HepG2 (cell line): ENCODE data around the gene KIAA1755. TPM values are rescaled to one million over a fixed set of nuclear protein-coding genes. Genes with fewer than 3 reads are reported as not detected.

ENCODE experiments used
- BRCA1 ChIP-seq: sonication (generic); formaldehyde crosslinking; IDR thresholded peaks from 2 replicates; pipeline ENCODE4 v1.4.0; 2020; ENCODE audit warnings: missing genetic modification reagents
- CSRNP2 ChIP-seq: sonication (generic); formaldehyde crosslinking; conservative IDR thresholded peaks from 2 replicates; pipeline ENCODE4 v1.8.0; 2022; ENCODE audit warnings: low read depth, missing genetic modification reagents
- EZH2 ChIP-seq: conservative IDR thresholded peaks from 2 replicates; pipeline ENCODE4 v1.6.1; 2012; ENCODE audit warnings: mild to moderate bottlenecking, low read depth, low read length, moderate library complexity
- NAIF1 ChIP-seq: sonication (generic); formaldehyde crosslinking; IDR thresholded peaks from 2 replicates; pipeline ENCODE4 v1.5.0; 2020; ENCODE audit warnings: mild to moderate bottlenecking, missing genetic modification reagents, borderline replicate concordance
- SRSF4 ChIP-seq: fragments of 200-400 bp; formaldehyde crosslinking; IDR thresholded peaks from one replicate; pipeline ENCODE4 v1.6.1; 2018; ENCODE audit warnings: mild to moderate bottlenecking, low read depth, low read length, moderate library complexity; ENCODE audit not compliant: poor library complexity, severe bottlenecking
- TP53 ChIP-seq: sonication (generic); formaldehyde crosslinking; conservative IDR thresholded peaks from 2 replicates; pipeline ENCODE4 v1.4.0; 2020; ENCODE audit warnings: missing genetic modification reagents
- TRAFD1 ChIP-seq: sonication (generic); formaldehyde crosslinking; IDR thresholded peaks from 2 replicates; pipeline ENCODE4 v1.5.1; 2020; ENCODE audit warnings: missing genetic modification reagents, mild to moderate bottlenecking, borderline replicate concordance
- ZBTB40 ChIP-seq, 2 experiments: fragments of 450-650 bp in 1 of 2; sonication (generic) in 1 of 2; formaldehyde crosslinking in 1 of 2; IDR thresholded peaks; 2 replicates each; pipeline versions ENCODE4 v1.6.1 to v1.8.0; 2016 to 2022; ENCODE audit warnings: antibody characterized with exemption in 1 of 2, mild to moderate bottlenecking in 1 of 2, missing genetic modification reagents in 1 of 2
- ZNF543 ChIP-seq: sonication (generic); formaldehyde crosslinking; IDR thresholded peaks from 2 replicates; pipeline ENCODE4 v1.4.0; 2020; ENCODE audit warnings: mild to moderate bottlenecking, missing genetic modification reagents
- ZNF768 ChIP-seq: sonication (generic); formaldehyde crosslinking; IDR thresholded peaks from 2 replicates; pipeline ENCODE4 v1.4.0; 2020; ENCODE audit warnings: missing genetic modification reagents
- polyA plus RNA-seq, 8 experiments: library from polyadenylated mRNA; depleted of rRNA in 3 of 8; stranded (reverse) in 7 of 8; unstranded in 1 of 8; fragments of >200 nt; fragmentation: Illumina TruSeq in 4 of 8; extraction: Trizol in 4 of 8; gene quantifications; 2 replicates each; pipeline versions ENCODE4 v1.2.1 to v1.2.3, GENCODE V29; 2011 to 2016; ENCODE audit warnings: low read depth in 4 of 8, missing spikeins in 1 of 8, mixed read lengths in 1 of 8; ENCODE audit not compliant: insufficient read depth in 1 of 8
- total RNA-seq, 5 experiments: library from RNA; depleted of rRNA; stranded (reverse); fragments of >200 nt; fragmentation: Illumina TruSeq; extraction: Trizol; gene quantifications; 2 replicates each; pipeline ENCODE4 v1.2.3, GENCODE V29; 2016; ENCODE audit warnings: low read depth in 1 of 5

KIAA1755 gene
- total and polyA plus RNA-seq, 2 of the 13 experiments (the other 11 are each of a cell fraction or from before 2014, with no cell fraction given), result 0.04 TPM; not detected in 1

GRCh38 chr20:38164069-38164468 lies 96.5 kb downstream of the KIAA1755 start (continued):
- TF ChIP-seq ZBTB40 (IDR thresholded peaks at IDR 0.05), result no peak
- TF ChIP-seq ZBTB40 (CRISPR knock-in tag; IDR thresholded peaks at IDR 0.05), result no peak; the same call in 1 of the 2 replicates
- no peak for TF ChIP-seq NAIF1 (CRISPR knock-in tag)
- TF ChIP-seq ZNF543 (CRISPR knock-in tag), result peak; percentile 32; the same call in 1 of the 2 replicates
- no peak for TF ChIP-seq SRSF4
- TF ChIP-seq ZNF768 (CRISPR knock-in tag), result peak; percentile 33; the same call in 1 of the 2 replicates
- TF ChIP-seq TP53 (CRISPR knock-in tag), result no peak
- no peak for TF ChIP-seq EZH2
- TF ChIP-seq CSRNP2 (CRISPR knock-in tag), result no peak
- no peak for TF ChIP-seq BRCA1 (CRISPR knock-in tag)
- no peak for TF ChIP-seq TRAFD1 (CRISPR knock-in tag)
